Liver (tissue), 3 donors: ENCODE measurements around the gene BIRC7.

Experiments used
- HNF4G ChIP-seq: IDR thresholded peaks from 2 replicates; pipeline ENCODE4 v1.6.1; 2016; ENCODE audit warnings: antibody characterized with exemption
- NR2F2 ChIP-seq: IDR thresholded peaks from 2 replicates; pipeline ENCODE4 v1.6.1; 2016; ENCODE audit warnings: antibody characterized with exemption
- REST ChIP-seq: IDR thresholded peaks from 2 replicates; pipeline ENCODE4 v1.6.1; 2016; ENCODE audit warnings: antibody characterized with exemption, mild to moderate bottlenecking
- TAF1 ChIP-seq: conservative IDR thresholded peaks from 2 replicates; pipeline ENCODE4 v1.6.1; 2016; ENCODE audit warnings: antibody characterized with exemption, mild to moderate bottlenecking
- TF ChIP-seq, protein P1 (sequence below): fragments of 150-350 bp; IDR thresholded peaks from 2 replicates; pipeline ENCODE4 v1.5.1; 2017; ENCODE audit warnings: improper control_type of control experiment, low read depth, low read length; ENCODE audit not compliant: missing input control
- TF ChIP-seq, protein P2 (sequence below): IDR thresholded peaks from 2 replicates; pipeline ENCODE4 v1.6.1; 2016; ENCODE audit warnings: antibody characterized with exemption
- TF ChIP-seq, protein P3 (sequence below): IDR thresholded peaks from 2 replicates; pipeline ENCODE4 v1.6.1; 2016; ENCODE audit warnings: antibody characterized with exemption
- donor health status: healthy.
- donor health status: healthy.

GRCh38 chr20:63233924-63234323 lies 1.8 kb upstream of the BIRC7 start:
- TF ChIP-seq, protein P1, sequence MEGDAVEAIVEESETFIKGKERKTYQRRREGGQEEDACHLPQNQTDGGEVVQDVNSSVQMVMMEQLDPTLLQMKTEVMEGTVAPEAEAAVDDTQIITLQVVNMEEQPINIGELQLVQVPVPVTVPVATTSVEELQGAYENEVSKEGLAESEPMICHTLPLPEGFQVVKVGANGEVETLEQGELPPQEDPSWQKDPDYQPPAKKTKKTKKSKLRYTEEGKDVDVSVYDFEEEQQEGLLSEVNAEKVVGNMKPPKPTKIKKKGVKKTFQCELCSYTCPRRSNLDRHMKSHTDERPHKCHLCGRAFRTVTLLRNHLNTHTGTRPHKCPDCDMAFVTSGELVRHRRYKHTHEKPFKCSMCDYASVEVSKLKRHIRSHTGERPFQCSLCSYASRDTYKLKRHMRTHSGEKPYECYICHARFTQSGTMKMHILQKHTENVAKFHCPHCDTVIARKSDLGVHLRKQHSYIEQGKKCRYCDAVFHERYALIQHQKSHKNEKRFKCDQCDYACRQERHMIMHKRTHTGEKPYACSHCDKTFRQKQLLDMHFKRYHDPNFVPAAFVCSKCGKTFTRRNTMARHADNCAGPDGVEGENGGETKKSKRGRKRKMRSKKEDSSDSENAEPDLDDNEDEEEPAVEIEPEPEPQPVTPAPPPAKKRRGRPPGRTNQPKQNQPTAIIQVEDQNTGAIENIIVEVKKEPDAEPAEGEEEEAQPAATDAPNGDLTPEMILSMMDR = no peak
- TF ChIP-seq, protein P2, sequence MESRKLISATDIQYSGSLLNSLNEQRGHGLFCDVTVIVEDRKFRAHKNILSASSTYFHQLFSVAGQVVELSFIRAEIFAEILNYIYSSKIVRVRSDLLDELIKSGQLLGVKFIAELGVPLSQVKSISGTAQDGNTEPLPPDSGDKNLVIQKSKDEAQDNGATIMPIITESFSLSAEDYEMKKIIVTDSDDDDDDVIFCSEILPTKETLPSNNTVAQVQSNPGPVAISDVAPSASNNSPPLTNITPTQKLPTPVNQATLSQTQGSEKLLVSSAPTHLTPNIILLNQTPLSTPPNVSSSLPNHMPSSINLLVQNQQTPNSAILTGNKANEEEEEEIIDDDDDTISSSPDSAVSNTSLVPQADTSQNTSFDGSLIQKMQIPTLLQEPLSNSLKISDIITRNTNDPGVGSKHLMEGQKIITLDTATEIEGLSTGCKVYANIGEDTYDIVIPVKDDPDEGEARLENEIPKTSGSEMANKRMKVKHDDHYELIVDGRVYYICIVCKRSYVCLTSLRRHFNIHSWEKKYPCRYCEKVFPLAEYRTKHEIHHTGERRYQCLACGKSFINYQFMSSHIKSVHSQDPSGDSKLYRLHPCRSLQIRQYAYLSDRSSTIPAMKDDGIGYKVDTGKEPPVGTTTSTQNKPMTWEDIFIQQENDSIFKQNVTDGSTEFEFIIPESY = no peak
- no peak for TF ChIP-seq REST
- TF ChIP-seq NR2F2 = no peak
- TF ChIP-seq, protein P3, sequence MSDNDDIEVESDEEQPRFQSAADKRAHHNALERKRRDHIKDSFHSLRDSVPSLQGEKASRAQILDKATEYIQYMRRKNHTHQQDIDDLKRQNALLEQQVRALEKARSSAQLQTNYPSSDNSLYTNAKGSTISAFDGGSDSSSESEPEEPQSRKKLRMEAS = no peak
- TF ChIP-seq TAF1 = no peak
- no peak for TF ChIP-seq HNF4G
